Aorta (tissue), 5 donors: ENCODE measurements around the gene C1orf56. TPM values are rescaled to one million over a fixed set of nuclear protein-coding genes. Genes with fewer than 3 reads are reported as not detected.

ENCODE experiments used
- ATAC-seq: fragments of 200-7000 bp; cut with Tn5 transposase; one replicate; pipeline ENCODE4 v1.9.1; 2022; ENCODE audit warnings: moderate library complexity; ENCODE audit not compliant: low FRiP score
- DNase-seq, 2 donors: peaks; one replicate each; pipeline ENCODE4 v3.0.0-alpha.2; 2020
- H3K27ac ChIP-seq, 2 donors: one replicate each; pipeline ENCODE4 v1.5.1; 2013; ENCODE audit warnings: low read length in 2 of 2, mild to moderate bottlenecking in 2 of 2, moderate library complexity in 2 of 2, control low read depth in 1 of 2, inconsistent platforms in 1 of 2, low read depth in 1 of 2
- H3K27me3 ChIP-seq, 2 donors: one replicate each; pipeline ENCODE4 v1.6.1; 2013; ENCODE audit warnings: control low read depth in 1 of 2, low read length in 1 of 2, mild to moderate bottlenecking in 1 of 2, moderate library complexity in 1 of 2; ENCODE audit not compliant: insufficient read depth in 2 of 2, control insufficient read depth in 1 of 2
- H3K36me3 ChIP-seq, 2 donors: one replicate each; pipeline ENCODE4 v1.6.1; 2013; ENCODE audit warnings: control low read depth in 1 of 2, low read length in 1 of 2, mild to moderate bottlenecking in 1 of 2; ENCODE audit not compliant: insufficient read depth in 2 of 2, control insufficient read depth in 1 of 2
- H3K4me1 ChIP-seq, 2 donors: one replicate each; pipeline ENCODE4 v1.6.1; 2013; ENCODE audit warnings: low read length in 2 of 2, control low read depth in 1 of 2, mild to moderate bottlenecking in 1 of 2, moderate library complexity in 1 of 2; ENCODE audit not compliant: insufficient read depth in 2 of 2, control insufficient read depth in 1 of 2
- H3K4me3 ChIP-seq, 2 donors: one replicate each; pipeline ENCODE4 v1.5.1; 2013; ENCODE audit warnings: low read length in 2 of 2, control low read depth in 1 of 2, mild to moderate bottlenecking in 1 of 2
- H3K9me3 ChIP-seq: one replicate; pipeline ENCODE4 v1.6.1; 2013; ENCODE audit warnings: mild to moderate bottlenecking, low read length; ENCODE audit not compliant: control insufficient read depth
- WGBS, 2 donors: extraction: QIAGEN DNeasy Blood & Tissue Kit; methylation state at CpG; one replicate each; pipeline ENCODE4 v1.1.7; 2013; 5-methylcytosine and 5-hydroxymethylcytosine counted together
- intact Hi-C, 2 donors: fragments of 100-400 bp; cut with DNase I; formaldehyde crosslinking; loops; one replicate each; pipeline versions ENCODE4 v1.14.2 to v1.15.0; 2022
- polyA plus RNA-seq, 2 donors: library from polyadenylated mRNA; stranded (reverse); fragments of 200-250 nt; gene quantifications; one replicate each; pipeline ENCODE4 v1.2.3, GENCODE V29; 2013
- total RNA-seq, 2 donors: library from RNA; stranded (reverse); fragmentation: NEBNext Ultra II Directional; extraction: Animal tissue kit (Norgen Biotek cat#: 25700); gene quantifications; one replicate each; pipeline ENCODE4 v1.2.1, GENCODE V29; 2021
- donor health status: healthy with polysubstance abuse.
- donor health status: Bipolar disorder and iron deficiency.
- donor health status: DM: no; HTN: no; CAD: no.
- donor health status: DM: no; HTN: no; CAD: no.
- donor health status: DM: yes; HTN: yes; CAD: no.

Gene C1orf56
- total and polyA plus RNA-seq, 4 donors: 1.8 to 3.8 (median 2.8) TPM

DNA sequence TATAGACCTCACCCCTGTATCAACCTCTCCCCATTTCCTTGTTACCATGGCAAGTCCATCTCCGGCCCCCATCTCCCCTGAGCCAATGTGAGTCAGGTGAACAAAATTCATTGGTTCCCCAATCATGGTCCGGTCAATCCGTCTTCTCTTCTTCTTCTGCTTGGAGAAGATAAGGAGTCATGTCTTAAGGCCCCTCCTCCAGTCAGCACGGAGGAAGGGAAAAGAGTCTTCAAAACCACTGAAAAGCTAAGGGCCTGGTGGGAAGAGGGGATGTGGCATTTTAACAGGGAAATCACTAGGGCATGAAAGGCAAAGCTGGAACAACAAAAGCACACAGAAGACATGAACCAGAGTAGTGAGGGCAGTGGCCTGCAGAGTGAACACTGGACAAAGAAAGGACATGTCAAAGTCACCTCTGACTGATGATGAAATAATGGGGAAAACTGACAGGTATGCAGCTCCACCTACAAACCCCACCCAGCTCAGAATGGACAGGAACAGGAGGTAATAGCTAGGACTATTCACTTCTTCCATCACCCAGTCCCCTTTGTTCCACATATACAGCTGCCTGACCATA lies 7.5 kb downstream of the C1orf56 start:
- H3K36me3 ChIP-seq: peaks cover 2 to 10% of the 10 kb centered on the region in 2 donors
- intact Hi-C loops: loop anchor here in 1 of 2 donors (5.0 kb wide), 1 partner anchor 48 kb away; the partner anchor contains the start of genes MINDY1 and PRUNE1
- 85 to 86% methylated on average over 4 of the region's 4 CpGs for WGBS, 2 donors

DNA sequence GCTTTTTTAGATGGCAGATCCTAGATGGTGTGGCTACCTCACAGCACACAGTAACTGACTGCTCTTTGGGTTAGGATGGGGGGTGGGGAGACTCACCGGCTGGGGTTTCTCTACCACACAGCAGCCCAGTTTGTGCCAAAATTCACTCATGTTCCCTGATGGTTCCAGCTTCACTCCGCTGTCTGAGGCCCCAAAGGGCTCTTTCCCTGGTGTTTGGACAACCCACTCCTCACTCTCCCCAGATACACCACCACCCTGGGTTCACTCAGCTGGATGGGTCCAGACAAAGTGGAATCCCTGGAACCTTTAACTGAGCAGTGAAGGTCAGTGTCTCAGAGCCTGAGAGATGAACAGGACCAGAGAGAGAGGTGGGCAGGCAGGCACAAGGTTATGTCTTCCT lies 8.0 kb downstream of the C1orf56 start:
- Histone ChIP-seq H3K27me3 (no peaks in the 10 kb centered on the region), H3K36me3 (peaks cover 2 to 10% of the 10 kb centered on the region in 2 donors), H3K4me1 (peaks cover 0 to 4% of the 10 kb centered on the region in 2 donors), H3K9me3 (no peaks in the 10 kb centered on the region), H3K27ac (peak overlapping the region in 1 of 2 donors; percentile 42), H3K4me3 (no peak overlapping the region)
- DNase-seq (no peak), ATAC-seq (no peak)
- 47 to 48% methylated on average over 2 of the region's 2 CpGs for whole genome bisulfite sequencing, 2 donors
- intact Hi-C loops: loop anchor here in 1 of 2 donors (5.0 kb wide), 1 partner anchor 48 kb away; the partner anchor contains the start of genes MINDY1 and PRUNE1

More for the DNA sequence above, 7.5 kb downstream of the C1orf56 start:
- Histone ChIP-seq H3K27me3 (no peaks in the 10 kb centered on the region), H3K9me3 (no peaks in the 10 kb centered on the region), H3K27ac (peak overlapping the region in 1 of 2 donors; percentile 17), H3K4me3 (no peak overlapping the region), H3K4me1 (peaks cover 0 to 4% of the 10 kb centered on the region in 2 donors)
- DNase-seq (no peak), ATAC-seq (no peak)

DNA sequence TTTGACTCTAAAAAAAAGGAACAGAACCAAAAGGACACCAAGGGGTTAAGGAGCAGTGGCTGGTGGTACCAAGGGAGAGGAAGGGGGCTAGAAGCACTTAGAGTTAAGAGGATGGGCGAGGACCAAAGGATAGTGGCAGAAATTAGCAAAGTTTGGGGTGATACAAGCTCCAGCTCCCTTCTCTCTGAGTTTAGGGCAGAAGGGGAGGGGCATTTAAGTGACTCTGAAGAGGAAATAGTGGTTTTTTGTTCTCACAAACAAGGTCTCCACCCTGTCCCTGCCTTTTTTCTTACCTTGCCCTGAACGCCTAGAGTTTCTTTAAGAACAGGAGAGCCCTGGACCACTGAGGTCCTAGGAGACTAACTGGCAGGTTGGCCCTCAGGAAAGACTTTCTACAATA lies 8.6 kb downstream of the C1orf56 start:
- ATAC-seq: no peak
- WGBS, 2 donors: 60 to 63% methylated on average over 2 of the region's 2 CpGs
- H3K4me3 ChIP-seq: no peak overlapping the region
- H3K9me3 ChIP-seq: no peaks in the 10 kb centered on the region
- intact Hi-C loops: loop anchor here in 1 of 2 donors (5.0 kb wide), 1 partner anchor 49 kb away; the partner anchor contains the start of genes MINDY1 and PRUNE1
- H3K27me3 ChIP-seq: no peaks in the 10 kb centered on the region
- H3K27ac ChIP-seq: peak overlapping the region in 1 of 2 donors; percentile 5
- H3K36me3 ChIP-seq: peaks cover 2 to 10% of the 10 kb centered on the region in 2 donors
- H3K4me1 ChIP-seq: peaks cover 0 to 4% of the 10 kb centered on the region in 2 donors
- no peak for DNase-seq

DNA sequence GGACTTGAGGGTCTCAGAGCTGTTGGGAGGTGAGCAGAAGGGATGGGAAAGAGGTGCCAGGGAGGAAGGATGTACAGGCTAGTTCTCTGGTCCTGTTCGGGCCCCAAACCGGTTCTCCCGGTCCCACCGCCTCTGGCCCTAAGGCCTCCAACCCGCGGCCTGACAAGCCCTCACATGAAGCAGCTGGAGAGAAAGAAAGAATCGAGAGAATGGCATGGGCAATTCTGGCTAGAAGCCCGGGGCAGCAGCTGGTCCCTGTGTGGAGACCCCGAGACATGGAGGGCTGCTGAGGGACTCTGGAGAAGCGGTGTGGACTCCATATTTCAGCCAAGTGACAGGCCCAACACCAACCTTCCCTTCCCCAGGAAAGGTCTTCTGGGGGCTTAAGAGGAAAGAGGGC lies 11.1 kb downstream of the C1orf56 start:
- Histone ChIP-seq H3K27me3 (no peaks in the 10 kb centered on the region), H3K36me3 (peaks cover 2 to 7% of the 10 kb centered on the region in 2 donors), H3K9me3 (no peaks in the 10 kb centered on the region), H3K4me1 (peaks cover 0 to 4% of the 10 kb centered on the region in 2 donors), H3K4me3 (peak overlapping the region; percentile 58 to 80), H3K27ac (peak overlapping the region; percentile 19 to 20)
- ATAC-seq: peak; percentile 2
- 0 to 1% methylated on average over 10 of the region's 10 CpGs for WGBS, 2 donors
- DNase-seq: peak in 1 of 2 donors; percentile 73
- intact Hi-C loops: loop anchor here in 1 of 2 donors (5.0 kb wide), 1 partner anchor 51 kb away; the partner anchor contains the start of genes MINDY1 and PRUNE1

DNA sequence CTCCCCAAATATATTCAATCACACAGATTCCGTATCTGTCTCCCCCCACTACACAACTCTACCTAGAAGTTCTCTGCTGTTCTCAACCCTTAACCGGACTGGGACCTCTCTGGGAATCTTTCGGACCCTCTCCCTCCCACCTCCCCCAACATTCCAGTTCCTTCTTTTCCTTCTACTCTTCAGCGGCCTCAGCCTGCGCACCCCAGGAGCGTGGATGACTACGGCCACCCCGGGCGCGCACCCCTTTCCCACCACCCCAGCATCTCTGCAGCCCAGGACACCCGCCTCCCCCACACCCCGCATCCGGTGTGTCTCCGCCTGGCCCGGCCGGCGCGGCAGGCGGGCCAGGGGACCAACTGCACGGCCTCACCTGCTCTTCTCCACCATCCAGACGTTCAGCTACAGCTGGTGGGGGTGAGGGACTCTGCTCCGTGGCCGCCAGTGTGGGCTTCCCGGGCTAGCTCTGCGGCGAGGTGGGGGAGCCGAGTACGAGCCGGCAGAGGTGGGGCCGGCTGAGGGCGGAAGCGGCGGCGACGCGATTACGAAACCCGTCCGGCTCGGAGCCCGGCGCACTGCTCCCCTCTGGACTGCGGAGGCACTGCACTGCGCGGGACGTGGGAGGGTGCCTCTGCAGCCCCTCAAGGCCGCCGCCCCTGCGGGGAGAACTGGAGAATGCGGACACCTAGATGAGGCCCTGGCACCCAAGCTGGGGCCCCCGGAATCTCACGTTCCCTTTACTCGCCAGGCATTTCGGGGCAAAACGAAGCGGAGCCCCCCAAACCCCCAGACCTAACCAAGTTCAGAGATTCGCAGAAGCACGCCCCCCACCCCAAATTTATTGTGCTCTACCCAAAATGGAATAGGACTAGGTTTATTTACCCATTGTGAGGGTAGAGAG lies 11.8 kb downstream of the C1orf56 start, which contains the start of gene CDC42SE1:
Gene CDC42SE1, minus strand, starts transcription at position 514 of the 898 bp plus-strand sequence. CDS start 3,892 bp downstream, outside the sequence.
- peaks cover 0 to 4% of the 10 kb centered on the region in 2 donors for H3K4me1 ChIP-seq
- H3K9me3 ChIP-seq: no peaks in the 10 kb centered on the region
- WGBS, 2 donors: 0 to 1% methylated on average over 47 to 58 of the region's 58 CpGs
- H3K36me3 ChIP-seq: peaks cover 2 to 7% of the 10 kb centered on the region in 2 donors
- peak; percentile 96 for ATAC-seq
- intact Hi-C loops: loop anchor here in 1 of 2 donors (5.0 kb wide), 1 partner anchor 52 kb away; the partner anchor contains the start of genes MINDY1 and PRUNE1
- peak; percentile 92 to 96 for DNase-seq
- H3K4me3 ChIP-seq: peak within 1 kb of the TSS; percentile 80 to 92
- no peaks in the 10 kb centered on the region for H3K27me3 ChIP-seq
- peak within 1 kb of the TSS; percentile 19 to 20 for H3K27ac ChIP-seq

DNA sequence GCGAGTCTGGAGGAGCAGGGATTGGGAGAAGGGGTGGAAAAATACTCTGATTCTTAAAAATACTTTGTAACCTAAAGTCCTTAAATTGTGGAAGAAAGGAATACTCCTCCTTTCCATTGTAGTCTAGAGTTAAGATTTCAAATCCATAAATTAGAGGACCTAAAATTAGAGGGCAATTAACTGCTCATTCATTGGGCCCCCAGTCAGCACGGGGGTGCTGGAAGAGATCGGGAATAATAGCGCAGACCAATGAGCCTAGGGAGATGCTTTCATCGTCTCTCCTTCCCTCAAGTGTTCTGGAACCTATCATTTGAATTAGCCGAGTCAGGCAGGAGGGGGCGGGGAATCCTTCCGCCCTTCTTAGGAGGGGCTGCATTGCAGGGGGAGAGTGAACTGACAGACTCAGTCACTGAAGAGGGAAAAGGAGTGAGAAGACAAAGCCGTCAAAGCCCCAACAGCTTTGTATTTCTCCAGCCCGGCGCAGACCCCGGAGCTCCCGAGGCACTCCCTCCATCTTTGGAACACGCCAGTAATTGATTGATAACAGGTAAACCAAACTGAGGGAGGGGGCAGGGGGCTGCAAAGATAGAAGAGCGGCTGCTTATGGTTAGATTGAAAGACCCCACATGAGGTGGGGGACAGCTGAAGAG lies 12.6 kb downstream of the C1orf56 start, which contains the start of gene MLLT11:
Gene MLLT11, plus strand, starts transcription at position 391 of the 650 bp plus-strand sequence. CDS start 6,828 bp downstream, outside the sequence.
- Histone ChIP-seq H3K27ac (peak within 1 kb of the TSS; percentile 10 to 19), H3K36me3 (peaks cover 2 to 6% of the 10 kb centered on the region in 2 donors), H3K4me3 (peak within 1 kb of the TSS; percentile 80 to 92), H3K4me1 (peaks cover 0 to 4% of the 10 kb centered on the region in 2 donors), H3K27me3 (no peaks in the 10 kb centered on the region), H3K9me3 (no peaks in the 10 kb centered on the region)
- 0 to 1% methylated on average over 15 of the region's 15 CpGs for WGBS, 2 donors
- intact Hi-C loops: no loop called here
- peak in 1 of 2 donors; percentile 55 for DNase-seq
- ATAC-seq: peak; percentile 58

DNA sequence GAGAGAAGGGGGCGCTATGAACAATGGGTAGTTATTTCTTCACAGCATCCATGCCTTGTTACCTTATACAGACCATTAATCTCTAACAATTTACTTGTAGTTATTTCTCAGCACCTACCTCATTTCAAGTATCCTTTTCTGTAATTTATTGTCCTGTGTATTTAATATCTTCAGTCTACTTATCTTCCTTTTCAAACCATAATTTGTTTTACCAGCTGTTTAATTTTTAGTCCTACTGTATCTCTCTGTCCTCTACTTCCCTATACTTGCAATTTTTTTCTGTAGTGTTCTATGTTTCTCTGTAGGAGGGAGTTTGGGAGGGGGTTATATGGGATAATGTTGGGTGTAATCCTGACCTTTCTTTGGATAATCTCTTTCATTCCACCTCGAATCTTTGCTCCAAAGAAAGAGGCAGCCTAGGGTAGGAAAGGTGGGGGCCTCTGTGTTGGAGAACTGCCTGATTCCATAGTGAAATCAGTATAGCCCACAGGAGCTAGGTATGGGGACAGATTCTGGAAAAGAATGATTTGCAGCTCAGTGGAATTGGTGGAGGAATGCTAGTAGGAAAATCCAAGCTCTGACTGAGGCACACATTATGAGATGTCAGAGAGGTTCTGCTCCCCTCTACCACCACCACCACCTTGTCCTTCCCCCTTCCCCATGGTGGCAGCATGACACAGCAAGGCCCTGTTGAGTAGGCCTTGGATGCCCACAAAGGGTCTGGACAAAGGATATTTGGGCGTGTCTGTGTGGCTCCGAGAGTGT lies 13.3 kb downstream of the C1orf56 start:
- Histone ChIP-seq H3K36me3 (no peaks in the 10 kb centered on the region), H3K27me3 (no peaks in the 10 kb centered on the region), H3K27ac (peak overlapping the region in 1 of 2 donors; percentile 5), H3K4me1 (peaks cover 0 to 4% of the 10 kb centered on the region in 2 donors), H3K9me3 (no peaks in the 10 kb centered on the region), H3K4me3 (peak overlapping the region; percentile 80 to 92)
- WGBS, 2 donors: 44 to 50% methylated on average over 4 of the region's 4 CpGs
- no peak for ATAC-seq
- intact Hi-C loops: no loop called here
- no peak for DNase-seq
